ENCODE measurements around the gene GAB4.
"Not testable (repeated sequence)": the region's sequence is repeated elsewhere in the genome, so short reads cannot be mapped to it uniquely, and the experiment has no call there.

The GAB4 gene

DNA sequence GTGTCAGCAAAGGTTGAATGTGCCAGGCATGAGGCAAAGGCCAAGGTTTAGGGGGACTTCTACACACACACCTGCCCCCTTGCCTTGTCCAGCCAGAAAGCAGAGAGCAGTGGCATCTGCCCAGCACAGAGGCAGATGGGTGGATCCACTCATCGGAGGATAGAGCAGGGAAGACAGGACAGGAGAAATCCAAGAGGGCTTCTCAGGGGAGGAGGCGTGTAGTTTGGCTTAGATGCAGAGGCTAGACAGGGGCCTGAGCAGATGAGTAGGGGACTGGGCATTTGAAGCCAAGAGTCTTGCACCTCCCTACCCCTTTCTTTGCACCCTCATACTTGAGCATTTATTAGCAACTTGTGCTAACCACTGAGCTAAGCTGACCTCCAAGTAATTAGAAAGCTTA lies 26.5 kb upstream of the GAB4 start:
- no CpG with 5 or more reads among the region's 2 CpGs for WGBS (ENCODE audit: insufficient coverage, insufficient read length)

DNA sequence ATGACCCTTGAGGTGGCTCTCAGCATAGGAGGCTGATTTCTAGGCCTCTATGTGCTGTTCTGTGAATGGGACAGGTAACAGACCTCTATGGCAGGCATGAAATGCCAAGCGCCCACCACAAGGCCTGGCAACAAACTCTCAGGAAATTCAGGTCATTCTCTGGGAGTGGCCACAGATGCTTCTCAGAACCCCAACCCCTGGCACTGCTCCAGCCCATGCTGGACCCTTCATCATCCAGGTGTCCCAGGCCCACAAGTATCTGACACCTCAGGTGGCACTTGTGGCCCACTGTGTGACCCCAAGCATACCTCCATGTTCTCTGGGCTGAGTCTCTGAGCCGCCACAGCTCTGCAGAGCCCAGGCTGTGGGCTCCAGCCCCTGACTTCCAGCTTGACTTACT lies 24.3 kb upstream of the GAB4 start:
- no CpG with 5 or more reads among the region's 2 CpGs for WGBS (ENCODE audit: insufficient coverage, insufficient read length)
- not testable (repeated sequence) for DNase-seq (ENCODE audit: low read depth, low spot score); H3K27me3 ChIP-seq (ENCODE audit: control insufficient read depth, insufficient read depth, low read length); H3K27ac ChIP-seq (ENCODE audit: low read length); H3K4me1 ChIP-seq (ENCODE audit: control insufficient read depth, insufficient read depth, low read length); H3K9me3 ChIP-seq (ENCODE audit: control insufficient read depth, insufficient read depth, low read length); H3K36me3 ChIP-seq (ENCODE audit: control insufficient read depth, insufficient read depth, low read length); H3K4me3 ChIP-seq (ENCODE audit: low read length)

More for the DNA sequence above, 26.5 kb upstream of the GAB4 start:
- H3K36me3 ChIP-seq (ENCODE audit: control insufficient read depth, insufficient read depth, low read length); H3K4me1 ChIP-seq (ENCODE audit: control insufficient read depth, insufficient read depth, low read length); H3K4me3 ChIP-seq (ENCODE audit: low read length); H3K9me3 ChIP-seq (ENCODE audit: control insufficient read depth, insufficient read depth, low read length); DNase-seq (ENCODE audit: low read depth, low spot score); H3K27ac ChIP-seq (ENCODE audit: low read length); H3K27me3 ChIP-seq (ENCODE audit: control insufficient read depth, insufficient read depth, low read length): not testable (repeated sequence)

DNA sequence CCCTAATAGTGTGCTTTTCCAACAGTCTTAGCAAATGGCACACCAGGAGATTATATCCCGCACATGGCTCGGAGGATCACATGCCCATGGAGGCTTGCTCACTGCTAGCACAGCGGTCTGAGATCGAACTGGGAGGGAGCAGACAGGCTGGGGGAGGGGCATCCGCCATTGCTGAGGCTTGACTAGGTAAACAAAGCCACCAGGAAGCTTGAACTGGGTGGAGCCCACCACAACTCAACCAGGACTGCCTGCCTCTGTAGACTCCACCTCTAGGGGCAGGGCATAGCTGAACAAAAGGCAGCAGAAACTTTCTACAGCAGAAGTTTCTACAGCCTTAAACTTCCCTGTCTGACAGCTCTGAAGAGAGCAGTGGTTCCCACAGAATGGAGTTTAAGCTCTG lies 16.4 kb upstream of the GAB4 start:
- H3K36me3 ChIP-seq (ENCODE audit: control insufficient read depth, insufficient read depth, low read length); H3K4me3 ChIP-seq (ENCODE audit: low read length); H3K27me3 ChIP-seq (ENCODE audit: control insufficient read depth, insufficient read depth, low read length); H3K9me3 ChIP-seq (ENCODE audit: control insufficient read depth, insufficient read depth, low read length); DNase-seq (ENCODE audit: low read depth, low spot score); H3K4me1 ChIP-seq (ENCODE audit: control insufficient read depth, insufficient read depth, low read length); H3K27ac ChIP-seq (ENCODE audit: low read length): not testable (repeated sequence)
- no CpG with 5 or more reads among the region's 5 CpGs for WGBS (ENCODE audit: insufficient coverage, insufficient read length)

DNA sequence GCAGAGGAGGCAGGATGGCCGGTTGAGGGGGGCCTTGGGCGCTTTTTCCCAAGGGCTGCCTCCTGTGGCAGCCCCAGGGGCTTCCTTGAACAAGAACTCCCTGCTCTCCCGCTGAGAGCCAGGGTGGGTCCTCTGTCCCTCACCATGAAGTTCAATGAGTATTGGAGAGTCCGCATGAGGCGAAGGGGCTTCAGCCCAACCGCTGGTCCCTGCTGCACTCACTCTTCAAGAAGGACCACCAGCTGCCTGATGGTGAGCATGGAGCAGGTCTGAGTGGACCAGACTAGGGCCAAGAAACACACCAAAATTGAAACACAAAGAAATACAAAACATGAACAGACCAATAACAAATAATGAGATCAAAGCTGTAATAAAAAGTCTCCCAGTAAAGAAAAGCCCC lies 7.5 kb upstream of the GAB4 start:
- H3K4me3 ChIP-seq (ENCODE audit: low read length); H3K4me1 ChIP-seq (ENCODE audit: control insufficient read depth, insufficient read depth, low read length); H3K9me3 ChIP-seq (ENCODE audit: control insufficient read depth, insufficient read depth, low read length); H3K27ac ChIP-seq (ENCODE audit: low read length); H3K36me3 ChIP-seq (ENCODE audit: control insufficient read depth, insufficient read depth, low read length); DNase-seq (ENCODE audit: low read depth, low spot score); H3K27me3 ChIP-seq (ENCODE audit: control insufficient read depth, insufficient read depth, low read length): not testable (repeated sequence)
- no CpG with 5 or more reads among the region's 6 CpGs for WGBS (ENCODE audit: insufficient coverage, insufficient read length)

DNA sequence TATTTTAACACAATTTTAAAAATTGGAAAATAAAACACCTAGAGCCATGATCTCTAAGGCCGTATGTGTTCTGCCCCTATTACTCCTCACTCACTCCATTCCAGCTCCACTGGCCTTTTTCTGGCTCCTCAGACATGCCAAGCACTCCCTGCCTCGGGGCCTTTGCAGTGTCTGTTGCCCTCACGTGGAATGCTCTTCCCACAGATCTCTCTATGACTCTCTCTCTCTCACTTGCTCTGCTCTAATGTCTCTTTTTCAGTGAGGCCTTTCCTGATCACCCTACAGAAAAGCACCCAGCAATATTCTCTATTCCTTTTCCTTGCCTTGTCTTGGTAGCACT lies 6.0 kb upstream of the GAB4 start:
- no CpG with 5 or more reads among the region's 3 CpGs for WGBS (ENCODE audit: insufficient coverage, insufficient read length)
- H3K27me3 ChIP-seq (ENCODE audit: control insufficient read depth, insufficient read depth, low read length) = not testable (repeated sequence)

DNA sequence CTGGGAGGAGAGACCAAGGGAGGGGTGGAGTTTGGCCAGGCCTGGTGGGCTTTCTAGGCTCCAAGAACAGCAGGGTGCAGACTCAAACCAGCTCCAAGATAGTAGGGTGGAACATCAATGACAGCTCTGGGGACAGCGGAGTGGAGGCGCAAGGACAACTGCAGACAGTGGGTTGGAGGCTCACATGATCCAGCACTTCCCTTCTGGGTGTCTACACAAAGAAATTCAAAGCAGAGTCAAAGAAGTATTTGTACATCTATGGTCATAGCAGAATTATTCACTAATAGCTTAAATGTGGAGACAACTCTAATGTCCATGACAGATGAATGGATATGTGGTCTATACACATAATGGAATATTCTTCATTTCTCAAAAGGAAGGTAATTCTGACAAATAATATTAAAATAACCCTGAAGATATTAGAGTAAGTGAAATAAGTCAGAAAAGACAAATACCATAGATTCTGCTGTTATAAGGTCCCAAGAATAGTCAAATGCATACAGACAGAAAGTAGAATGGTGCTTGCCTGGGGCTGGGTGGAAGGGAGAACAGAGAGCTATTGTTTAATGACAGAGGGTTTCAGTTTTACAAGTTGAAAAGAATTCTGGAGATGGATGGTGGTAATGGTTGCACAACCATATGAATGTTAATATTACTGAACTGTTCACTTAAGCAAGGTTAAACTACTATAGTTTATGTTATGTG lies 5.5 kb upstream of the GAB4 start:
- no peaks in the 10 kb centered on the region; the same call in 1 of the 2 replicates for H3K27me3 ChIP-seq (ENCODE audit: control insufficient read depth, insufficient read depth, low read length)
- no peaks in the 10 kb centered on the region for H3K4me1 ChIP-seq (ENCODE audit: control insufficient read depth, insufficient read depth, low read length)
- no peaks in the 10 kb centered on the region for H3K36me3 ChIP-seq (ENCODE audit: control insufficient read depth, insufficient read depth, low read length)
- no peak overlapping the region for H3K4me3 ChIP-seq (ENCODE audit: low read length)
- no CpG with 5 or more reads among the region's 2 CpGs for WGBS (ENCODE audit: insufficient coverage, insufficient read length)
- H3K9me3 ChIP-seq (ENCODE audit: control insufficient read depth, insufficient read depth, low read length) = no peaks in the 10 kb centered on the region
- no peak overlapping the region for H3K27ac ChIP-seq (ENCODE audit: low read length)
- DNase-seq (ENCODE audit: low read depth, low spot score) = no peak

More for the DNA sequence above, 6.0 kb upstream of the GAB4 start:
- H3K4me1 ChIP-seq (ENCODE audit: control insufficient read depth, insufficient read depth, low read length); H3K27ac ChIP-seq (ENCODE audit: low read length); DNase-seq (ENCODE audit: low read depth, low spot score); H3K9me3 ChIP-seq (ENCODE audit: control insufficient read depth, insufficient read depth, low read length); H3K36me3 ChIP-seq (ENCODE audit: control insufficient read depth, insufficient read depth, low read length); H3K4me3 ChIP-seq (ENCODE audit: low read length): not testable (repeated sequence)

DNA sequence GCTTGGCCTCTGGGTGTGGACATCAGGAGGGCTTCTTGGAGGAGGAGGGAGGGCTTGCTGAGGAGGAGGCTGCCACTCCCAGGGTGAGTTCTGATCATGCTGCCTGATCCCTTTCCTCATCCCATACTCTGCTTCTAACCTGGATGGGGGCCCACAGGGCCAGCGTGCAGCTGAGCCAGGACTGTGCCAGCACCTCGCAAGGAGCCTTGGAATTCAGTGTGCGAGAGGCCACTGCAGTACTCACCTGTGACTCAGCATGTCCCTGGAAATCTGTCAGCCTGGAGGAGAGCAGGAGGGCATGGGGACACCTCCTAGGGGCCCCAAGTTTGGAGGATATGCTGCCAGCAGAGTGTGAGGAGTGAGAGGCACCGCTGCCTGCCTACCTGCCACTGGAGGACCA lies 4.2 kb upstream of the GAB4 start:
- no peaks in the 10 kb centered on the region; the same call in 1 of the 2 replicates for H3K4me1 ChIP-seq (ENCODE audit: control insufficient read depth, insufficient read depth, low read length)
- DNase-seq (ENCODE audit: low read depth, low spot score) = no peak
- peaks cover 2% of the 10 kb centered on the region; the same call in 1 of the 2 replicates for H3K27me3 ChIP-seq (ENCODE audit: control insufficient read depth, insufficient read depth, low read length)
- H3K27ac ChIP-seq (ENCODE audit: low read length) = no peak overlapping the region
- no peak overlapping the region for H3K4me3 ChIP-seq (ENCODE audit: low read length)
- H3K9me3 ChIP-seq (ENCODE audit: control insufficient read depth, insufficient read depth, low read length) = no peaks in the 10 kb centered on the region
- no CpG with 5 or more reads among the region's 4 CpGs for WGBS (ENCODE audit: insufficient coverage, insufficient read length)
- H3K36me3 ChIP-seq (ENCODE audit: control insufficient read depth, insufficient read depth, low read length) = no peaks in the 10 kb centered on the region

DNA sequence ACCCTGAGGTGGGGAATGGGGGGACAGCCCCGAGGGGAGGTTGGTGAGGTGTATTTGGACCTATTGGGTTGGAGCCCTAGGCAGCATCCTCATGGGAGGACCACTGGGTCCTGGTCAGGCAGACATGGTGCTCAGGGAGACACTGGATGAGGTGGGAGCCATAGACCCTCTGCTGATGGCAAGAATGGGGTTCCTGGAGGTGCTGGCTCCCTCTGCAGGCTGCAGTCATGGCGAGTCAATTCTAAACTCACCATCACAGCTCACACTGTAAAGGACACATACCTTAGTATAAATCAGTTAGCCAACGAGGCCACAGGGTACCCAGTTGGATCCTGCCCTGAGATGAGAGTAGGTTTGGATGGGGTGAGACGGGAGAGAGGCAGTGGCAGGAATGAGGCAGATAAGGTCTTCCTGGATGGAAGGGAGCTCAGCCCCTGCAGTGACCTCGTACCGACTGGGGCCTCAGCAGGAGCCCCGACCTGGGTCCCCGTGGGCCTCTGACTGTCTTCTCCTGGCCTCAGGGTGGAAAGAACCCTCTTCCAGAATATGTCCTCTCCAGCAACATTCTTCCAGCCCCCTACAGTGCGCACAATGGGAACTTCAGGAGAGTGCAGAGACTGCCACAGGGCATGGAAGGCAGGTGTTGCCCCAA lies 1.7 kb upstream of the GAB4 start:
- WGBS (ENCODE audit: insufficient coverage, insufficient read length) = no CpG with 5 or more reads among the region's 9 CpGs
- H3K4me1 ChIP-seq (ENCODE audit: control insufficient read depth, insufficient read depth, low read length) = no peaks in the 10 kb centered on the region; the same call in 1 of the 2 replicates
- no peak overlapping the region for H3K4me3 ChIP-seq (ENCODE audit: low read length)
- H3K27ac ChIP-seq (ENCODE audit: low read length) = no peak overlapping the region
- H3K9me3 ChIP-seq (ENCODE audit: control insufficient read depth, insufficient read depth, low read length) = no peaks in the 10 kb centered on the region
- no peak for DNase-seq (ENCODE audit: low read depth, low spot score)
- no peaks in the 10 kb centered on the region for H3K36me3 ChIP-seq (ENCODE audit: control insufficient read depth, insufficient read depth, low read length)
- H3K27me3 ChIP-seq (ENCODE audit: control insufficient read depth, insufficient read depth, low read length) = peaks cover 4% of the 10 kb centered on the region; the same call in 1 of the 2 replicates

DNA sequence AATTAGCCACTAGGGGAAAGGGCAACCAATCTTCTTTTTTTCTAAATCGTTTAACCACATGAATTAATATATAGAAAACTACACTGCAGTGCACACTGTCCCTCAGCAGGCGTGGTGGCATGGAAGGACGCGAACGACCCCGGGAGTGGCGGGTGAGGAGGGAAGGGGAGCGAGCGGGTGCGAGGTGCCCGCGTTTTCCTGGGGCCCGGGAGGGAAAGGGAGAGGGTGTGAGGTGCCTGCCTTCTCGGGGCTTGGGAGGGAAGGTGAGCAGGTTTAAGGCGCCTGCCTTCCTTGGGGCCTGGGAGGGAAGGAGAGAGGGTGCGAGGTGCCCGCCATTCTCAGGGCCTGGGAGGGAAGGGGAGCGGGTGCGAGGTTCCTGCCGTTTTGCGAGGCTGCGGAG lies 765 bp downstream of the GAB4 start:
- Histone ChIP-seq H3K9me3 (ENCODE audit: control insufficient read depth, insufficient read depth, low read length) (no peaks in the 10 kb centered on the region), H3K36me3 (ENCODE audit: control insufficient read depth, insufficient read depth, low read length) (no peaks in the 10 kb centered on the region), H3K4me3 (ENCODE audit: low read length) (peak overlapping the region; percentile 1; the same call in 1 of the 2 replicates), H3K27me3 (ENCODE audit: control insufficient read depth, insufficient read depth, low read length) (peaks cover 4% of the 10 kb centered on the region; the same call in 1 of the 2 replicates), H3K4me1 (ENCODE audit: control insufficient read depth, insufficient read depth, low read length) (no peaks in the 10 kb centered on the region; the same call in 1 of the 2 replicates), H3K27ac (ENCODE audit: low read length) (no peak overlapping the region)
- WGBS (ENCODE audit: insufficient coverage, insufficient read length) = no CpG with 5 or more reads among the region's 22 CpGs
- DNase-seq (ENCODE audit: low read depth, low spot score) = no peak

DNA sequence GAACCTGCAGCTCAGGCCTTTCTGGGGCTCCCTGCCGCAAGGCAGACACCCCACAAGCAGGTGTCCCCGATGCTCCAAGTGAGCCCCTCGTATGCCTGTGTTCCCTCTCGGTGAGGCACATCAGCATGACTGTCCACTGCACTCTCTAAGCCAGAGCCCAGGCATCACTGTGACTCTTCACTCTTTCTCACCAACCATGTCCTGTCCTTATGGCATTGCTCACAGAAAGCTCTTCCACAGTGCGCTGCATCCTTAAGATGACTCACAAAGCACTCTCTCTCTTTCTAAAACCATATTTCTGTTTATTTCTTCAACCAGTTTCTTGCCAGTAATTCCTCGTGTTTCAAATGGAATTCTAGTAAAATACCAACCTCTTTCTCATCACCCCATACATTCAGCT lies 18.1 kb downstream of the GAB4 start:
- Histone ChIP-seq H3K9me3 (ENCODE audit: control insufficient read depth, insufficient read depth, low read length) (peaks cover 2% of the 10 kb centered on the region; the same call in 1 of the 2 replicates), H3K36me3 (ENCODE audit: control insufficient read depth, insufficient read depth, low read length) (no peaks in the 10 kb centered on the region; the same call in 1 of the 2 replicates), H3K4me1 (ENCODE audit: control insufficient read depth, insufficient read depth, low read length) (no peaks in the 10 kb centered on the region), H3K4me3 (ENCODE audit: low read length) (no peak overlapping the region), H3K27me3 (ENCODE audit: control insufficient read depth, insufficient read depth, low read length) (no peaks in the 10 kb centered on the region), H3K27ac (ENCODE audit: low read length) (no peak overlapping the region)
- WGBS (ENCODE audit: insufficient coverage, insufficient read length) = no CpG with 5 or more reads among the region's 6 CpGs
- DNase-seq (ENCODE audit: low read depth, low spot score) = no peak

DNA sequence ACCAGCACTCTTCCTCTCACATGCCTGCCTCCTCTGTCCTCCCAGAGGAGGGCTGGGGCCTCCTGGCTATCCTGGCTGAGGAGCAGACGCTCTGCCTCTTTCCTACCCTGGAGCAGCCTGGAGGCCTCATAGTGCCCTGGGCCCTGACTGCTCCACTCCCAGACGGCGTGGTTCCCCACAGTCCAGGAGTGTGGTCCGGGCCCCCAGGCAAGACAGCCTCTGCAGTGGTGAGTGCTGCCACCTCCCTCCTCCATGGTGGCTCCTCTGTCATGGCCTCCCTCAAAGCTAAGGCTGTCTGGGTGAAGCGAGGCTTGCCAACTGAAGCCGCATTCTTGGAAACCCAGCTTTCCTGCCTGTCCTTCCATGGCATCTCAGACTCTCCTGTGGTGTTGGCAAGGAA lies 19.8 kb downstream of the GAB4 start:
- Histone ChIP-seq H3K9me3 (ENCODE audit: control insufficient read depth, insufficient read depth, low read length) (peaks cover 4% of the 10 kb centered on the region), H3K27ac (ENCODE audit: low read length) (no peak overlapping the region), H3K36me3 (ENCODE audit: control insufficient read depth, insufficient read depth, low read length) (no peaks in the 10 kb centered on the region; the same call in 1 of the 2 replicates), H3K4me3 (ENCODE audit: low read length) (no peak overlapping the region), H3K4me1 (ENCODE audit: control insufficient read depth, insufficient read depth, low read length) (no peaks in the 10 kb centered on the region), H3K27me3 (ENCODE audit: control insufficient read depth, insufficient read depth, low read length) (no peaks in the 10 kb centered on the region)
- no peak for DNase-seq (ENCODE audit: low read depth, low spot score)
- WGBS (ENCODE audit: insufficient coverage, insufficient read length) = no CpG with 5 or more reads among the region's 6 CpGs

Measured in iPS DF 6.9 (cell line).